Myocyte (in vitro differentiated cells): ENCODE data around the gene WTIP. TPM values are rescaled to one million over a fixed set of nuclear protein-coding genes. Genes with fewer than 3 reads are reported as not detected.
"Not testable (repeated sequence)": the region's sequence is repeated elsewhere in the genome, so short reads cannot be mapped to it uniquely, and the experiment has no call there.

Experiments
- DNase-seq: peaks from one replicate; pipeline ENCODE4 v3.0.0-alpha.2; 2012; ENCODE audit warnings: low read depth
- polyA plus RNA-seq: library from polyadenylated mRNA; unstranded; fragments of >200 nt; gene quantifications from one replicate; pipeline ENCODE4 v1.2.1, GENCODE V29; 2012; ENCODE audit warnings: missing spikeins
- total RNA-seq: library from RNA; depleted of rRNA; stranded (reverse); fragments of >200 nt; gene quantifications from 2 replicates; pipeline ENCODE4 v1.2.3, GENCODE V29; 2014

Gene WTIP
- 22.1 and 32.3 TPM in 2 replicates for total RNA-seq
- 45.6 TPM for polyA plus RNA-seq

DNA sequence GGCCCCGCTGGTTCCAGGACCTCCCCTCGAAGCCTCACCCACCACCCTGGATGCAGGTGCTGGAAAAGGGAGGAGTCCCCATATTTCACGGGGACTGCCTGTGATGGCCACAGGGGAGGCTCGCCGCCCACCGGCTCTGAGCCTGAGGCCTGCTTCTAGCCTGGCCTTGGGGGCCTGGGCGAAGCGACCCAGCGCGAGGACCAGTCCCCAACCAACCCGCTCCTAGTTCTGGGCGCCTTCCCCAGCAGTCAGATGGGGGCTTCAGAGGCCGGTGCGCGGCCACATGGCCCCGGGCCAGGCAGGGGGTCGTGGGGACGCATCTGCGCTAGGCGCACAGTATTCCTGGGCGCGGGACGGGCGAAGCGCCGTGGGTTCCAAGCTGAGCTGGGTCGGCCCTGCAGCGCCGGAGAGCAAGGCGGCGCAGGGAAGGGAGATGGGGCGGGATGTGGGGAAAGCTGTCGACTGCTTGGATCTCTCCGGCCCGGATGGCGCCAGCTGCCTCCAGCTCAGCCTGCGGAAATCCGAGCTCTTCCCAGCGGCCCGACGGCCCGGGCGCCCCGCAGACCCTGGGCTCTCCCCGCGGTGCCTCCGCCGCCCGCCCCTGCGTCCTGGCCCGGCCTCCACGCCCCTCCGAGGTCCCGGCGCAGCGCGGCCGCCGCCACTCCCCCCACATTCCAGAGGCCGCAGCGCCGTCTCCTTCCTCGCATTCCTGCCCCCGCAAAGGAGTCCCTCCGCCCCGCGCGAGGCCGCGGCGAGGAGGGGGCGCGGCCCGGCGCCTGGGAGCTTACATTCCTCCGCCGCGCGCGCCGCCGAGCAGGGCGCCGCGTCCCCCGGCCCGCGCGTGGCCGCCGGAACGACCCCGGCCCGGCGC, at the start of gene WTIP:
Gene WTIP (plus strand): TSS at position 788 of the 871 bp plus-strand sequence. CDS start 217 bp downstream, outside the sequence.
- peak; percentile 90 for DNase-seq

- peak; percentile 65 for DNase-seq
These were observed 48.8 kb upstream of the WTIP start for GRCh38 chr19:34432797-34433196.

GRCh38 chr19:34436716-34437115, 44.8 kb upstream of the WTIP start:
- no peak for DNase-seq

DNA sequence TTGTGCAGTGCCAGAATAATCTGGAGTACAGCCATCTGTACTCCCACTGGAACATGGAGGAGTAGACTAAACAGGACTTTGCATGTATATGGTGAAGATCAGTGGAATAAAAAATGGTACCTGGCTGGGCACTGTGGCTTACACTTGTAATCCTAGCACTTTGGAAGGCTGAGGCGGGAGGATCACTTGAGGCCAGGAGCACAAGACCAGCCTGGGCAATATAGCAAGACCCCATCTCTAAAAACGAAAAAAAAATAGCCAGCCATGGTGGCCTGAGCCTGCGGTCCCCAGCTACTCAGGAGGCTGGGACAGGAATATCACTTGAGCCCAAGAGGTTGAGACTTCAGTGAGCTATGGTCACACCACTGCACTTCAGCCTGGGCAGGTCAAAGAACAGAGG, 33.4 kb upstream of the WTIP start:
- no peak for DNase-seq

DNA sequence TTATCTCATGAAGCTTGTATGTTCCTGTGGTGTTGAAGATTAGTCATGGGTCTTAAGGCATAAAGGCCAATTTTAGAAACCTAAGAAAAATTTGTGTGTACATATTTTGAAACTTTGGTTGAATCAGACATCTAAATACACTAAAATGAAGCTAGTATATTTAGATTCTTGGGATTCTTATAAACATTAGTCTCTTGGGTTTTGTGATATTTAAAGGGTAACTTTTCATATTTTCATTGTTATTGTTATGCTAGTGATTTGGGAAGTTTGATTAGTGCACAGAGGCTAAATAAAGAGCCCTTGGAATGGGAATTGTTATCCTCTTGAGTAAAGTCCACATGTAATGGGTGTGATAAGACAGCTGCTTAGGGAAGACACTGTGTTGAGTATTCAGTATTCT, 28.8 kb upstream of the WTIP start:
- peak; percentile 47 for DNase-seq

- no peak for DNase-seq
These were observed 27.5 kb upstream of the WTIP start for GRCh38 chr19:34454091-34454490.

DNA sequence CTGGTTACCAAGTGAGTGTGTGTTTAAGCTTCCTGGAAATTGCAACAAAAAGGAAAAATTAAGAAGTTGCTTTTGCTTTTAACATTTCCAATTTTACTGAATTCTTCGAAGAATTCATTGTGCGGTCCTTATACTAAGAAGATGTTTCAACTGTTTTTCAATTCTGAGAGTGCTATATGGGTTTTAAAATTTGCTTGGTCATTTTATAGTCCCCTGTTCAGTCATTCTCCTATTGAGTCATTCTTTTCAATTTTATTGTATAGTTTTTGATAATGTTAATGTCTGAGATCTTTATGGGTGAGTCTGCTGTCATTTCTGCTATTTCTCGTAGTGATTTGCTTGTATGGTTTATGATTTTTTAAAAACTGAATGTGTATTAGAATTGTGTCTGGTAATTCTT, 26.9 kb upstream of the WTIP start:
- DNase-seq: no peak

DNA sequence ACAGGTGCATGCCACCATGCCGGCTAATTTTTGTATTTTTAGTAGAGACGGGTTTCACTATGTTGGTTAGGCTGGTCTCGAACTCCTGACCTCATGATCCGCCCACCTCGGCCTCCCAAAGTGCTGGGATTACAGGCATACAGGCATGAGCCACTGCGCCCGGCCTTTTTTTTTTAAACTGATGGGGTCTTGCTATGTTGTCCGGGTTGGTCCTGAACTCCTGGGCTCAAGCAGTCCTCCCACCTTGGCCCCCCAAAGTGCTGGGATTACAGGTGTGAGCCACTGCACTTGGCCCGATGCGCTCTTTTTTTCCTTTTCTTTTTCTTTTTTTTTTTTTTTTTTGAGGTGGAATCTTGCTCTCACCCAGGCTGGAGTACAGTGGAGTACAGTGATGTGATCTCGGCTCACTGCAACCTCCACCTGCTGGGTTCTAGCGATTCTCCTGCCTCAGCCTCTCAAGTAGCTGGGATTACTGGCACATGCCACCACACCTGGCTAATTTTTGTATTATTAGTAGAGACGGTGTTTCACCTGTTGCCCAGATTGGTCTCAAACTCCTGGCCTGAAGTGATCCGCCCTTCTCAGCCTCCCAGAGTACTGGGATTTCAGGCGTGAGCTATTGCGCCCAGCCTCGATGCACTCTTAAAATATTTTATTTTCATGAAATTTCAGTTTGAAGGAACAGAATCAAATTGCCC, 25.6 kb upstream of the WTIP start:
- DNase-seq: not testable (repeated sequence)

GRCh38 chr19:34457446-34457845, 24.1 kb upstream of the WTIP start:
- DNase-seq: peak; percentile 14

GRCh38 chr19:34458677-34459076, 22.9 kb upstream of the WTIP start:
- DNase-seq: peak; percentile 42

GRCh38 chr19:34459614-34460013, 21.9 kb upstream of the WTIP start:
- no peak for DNase-seq

GRCh38 chr19:34461375-34462100, 20.0 kb upstream of the WTIP start:
- peak; percentile 87 for DNase-seq

- not testable (repeated sequence) for DNase-seq
These were observed 16.8 kb upstream of the WTIP start for GRCh38 chr19:34464785-34465184.

DNA sequence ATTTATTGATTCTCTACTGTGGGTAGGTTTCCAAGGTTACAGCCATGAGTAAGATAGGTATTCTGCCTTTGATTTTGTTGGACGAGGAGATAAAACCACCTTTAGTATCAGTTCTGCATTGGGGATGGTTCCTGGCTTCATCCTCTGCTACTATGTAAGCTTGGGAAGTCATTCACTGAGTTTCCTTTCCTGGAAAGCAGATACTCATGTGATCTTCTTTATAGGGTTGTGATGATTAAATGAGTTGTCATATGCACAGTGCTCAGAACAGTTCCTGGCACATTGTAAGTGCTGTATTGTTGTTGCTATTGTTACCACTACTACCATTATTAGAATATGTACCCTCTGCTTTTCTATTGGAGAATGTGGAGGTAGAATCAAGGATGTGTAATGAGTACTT, 13.1 kb upstream of the WTIP start:
- DNase-seq: no peak

DNA sequence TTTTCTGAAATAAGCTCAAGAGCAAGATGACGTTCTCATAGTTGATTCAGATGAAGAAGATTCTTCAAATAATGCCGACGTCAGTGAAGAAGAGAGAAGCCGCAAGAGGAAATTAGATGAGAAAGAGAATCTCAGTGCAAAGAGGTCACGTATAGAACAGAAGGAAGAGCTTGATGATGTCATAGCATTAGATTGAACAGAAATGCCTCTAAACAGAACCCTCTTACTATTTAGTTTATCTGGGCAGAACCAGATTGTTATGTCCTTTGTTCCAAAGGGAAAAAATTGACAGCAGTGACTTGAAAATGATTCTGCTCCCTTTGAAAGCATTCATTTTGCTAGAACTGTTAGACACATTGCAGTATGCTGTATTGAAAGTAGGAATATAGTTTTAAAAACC, 12.5 kb upstream of the WTIP start:
- DNase-seq: not testable (repeated sequence)

- DNase-seq: no peak
These were observed 9.5 kb upstream of the WTIP start for GRCh38 chr19:34471906-34472700.

DNA sequence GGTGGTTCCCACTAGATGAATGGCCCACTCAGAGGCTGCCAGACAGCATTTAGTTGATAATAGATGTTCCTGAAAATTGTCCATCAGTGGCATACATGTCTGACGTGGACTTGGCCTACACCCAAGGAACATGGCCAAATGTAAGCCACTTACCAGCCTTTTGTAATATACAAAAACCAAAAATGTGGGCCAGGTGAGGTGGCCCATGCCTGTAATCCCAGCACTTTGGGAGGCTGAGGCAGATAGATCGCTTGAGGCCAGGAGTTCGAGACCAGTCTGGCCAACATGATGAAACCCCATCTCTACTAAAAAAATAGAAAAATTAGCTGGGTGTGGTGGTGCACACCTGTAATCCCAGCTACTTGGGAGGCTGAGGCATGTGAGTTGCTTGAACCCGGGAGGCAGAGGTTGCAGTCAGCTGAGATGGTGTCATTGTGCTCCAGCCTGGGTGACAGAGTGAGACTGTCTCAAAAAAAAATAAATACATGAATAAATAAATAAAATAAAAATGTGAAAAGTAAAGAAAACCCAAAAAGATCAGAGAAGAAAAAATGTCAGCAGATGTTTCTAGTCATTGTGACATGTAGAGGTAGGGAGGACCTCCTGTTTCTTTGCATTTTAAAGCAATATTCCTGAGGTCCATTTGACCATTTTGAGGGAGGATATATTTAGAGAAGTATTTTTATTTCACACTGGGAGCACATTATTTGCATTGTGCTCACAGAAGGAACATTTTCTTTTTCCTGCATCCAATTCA, 7.1 kb upstream of the WTIP start:
- DNase-seq: no peak

GRCh38 chr19:34475026-34475974, 6.3 kb upstream of the WTIP start:
- DNase-seq: peak; percentile 60

DNA sequence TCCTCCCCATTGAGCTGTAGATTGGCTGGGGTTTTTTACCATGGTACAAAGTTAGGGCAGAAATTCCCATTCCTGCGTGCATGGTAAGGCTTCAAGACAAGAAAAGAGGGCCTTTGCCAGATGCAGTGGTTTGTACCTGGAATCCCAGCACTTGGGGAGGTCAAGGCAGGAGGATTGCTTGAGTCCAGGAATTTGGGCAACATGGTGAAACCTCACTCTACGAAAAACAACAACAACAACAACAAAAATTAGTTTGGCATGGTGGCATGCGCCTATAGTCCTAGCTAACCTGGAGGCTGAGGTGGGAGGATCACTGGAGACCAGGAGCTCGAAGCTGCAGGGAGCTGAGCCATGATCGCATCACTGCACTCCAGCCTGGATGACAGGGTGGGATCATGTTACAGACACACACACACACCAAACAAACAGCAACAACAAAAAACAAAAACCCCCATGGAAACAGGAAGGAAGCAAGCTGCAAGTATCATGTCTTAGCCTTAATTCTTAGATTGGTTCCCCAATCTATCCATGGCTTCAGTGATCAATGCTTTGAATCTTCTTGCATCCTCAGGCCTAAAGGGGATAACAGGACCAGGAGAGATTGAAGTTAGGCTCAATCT, 5.5 kb upstream of the WTIP start:
- DNase-seq: no peak
